Stomach (tissue), 9 donors: Measurements from ENCODE around the gene L1CAM. TPM values are rescaled to one million over a fixed set of nuclear protein-coding genes. Genes with fewer than 3 reads are reported as not detected.

ENCODE experiments used
- DNase-seq, 2 donors: peaks; one replicate each; pipeline versions ENCODE4 v3.0.0 to v3.0.0-alpha.2; 2013 to 2019
- H3K27ac ChIP-seq, 5 donors: fragments of 200-600 bp in 4 of 5; sonication (generic) in 4 of 5; one replicate each; pipeline ENCODE4 v1.5.1; 2013 to 2019; ENCODE audit warnings: mild to moderate bottlenecking in 1 of 5, moderate library complexity in 1 of 5
- H3K27me3 ChIP-seq, 3 donors: fragments of 200-600 bp; sonication (generic); one replicate each; pipeline ENCODE4 v1.5.1; 2017 to 2019; ENCODE audit warnings: mixed run types in 1 of 3
- H3K36me3 ChIP-seq, 4 donors: fragments of 200-600 bp; sonication (generic); 1 replicate in 3 of 4; 2 replicates in 1 of 4; pipeline ENCODE4 v1.5.1; 2016 to 2019
- H3K4me1 ChIP-seq, 4 donors: fragments of 200-600 bp; sonication (generic); one replicate each; pipeline ENCODE4 v1.5.1; 2016 to 2019
- H3K4me3 ChIP-seq, 4 donors: fragments of 200-600 bp; sonication (generic) in 3 of 4; one replicate each; pipeline ENCODE4 v1.5.1; 2016 to 2019; ENCODE audit warnings: mild to moderate bottlenecking in 1 of 4
- H3K9me3 ChIP-seq, 4 donors: fragments of 200-600 bp; sonication (generic); one replicate each; pipeline ENCODE4 v1.5.1; 2016 to 2019
- EP300 ChIP-seq: sonication (generic); formaldehyde crosslinking; IDR thresholded peaks from one replicate; pipeline ENCODE4 v1.6.1; 2017; ENCODE audit warnings: antibody characterized with exemption
- POLR2A ChIP-seq, 4 donors: fragments of 450-650 bp; IDR thresholded peaks; one replicate each; pipeline ENCODE4 v1.6.1; 2016; ENCODE audit warnings: antibody characterized with exemption in 4 of 4, control low read depth in 2 of 4, mild to moderate bottlenecking in 1 of 4, moderate library complexity in 1 of 4
- POLR2AphosphoS5 ChIP-seq, 3 donors: sonication (generic); formaldehyde crosslinking; IDR thresholded peaks; one replicate each; pipeline ENCODE4 v1.6.1; 2016; ENCODE audit warnings: antibody characterized with exemption in 3 of 3
- WGBS, 5 donors: extraction: QIAGEN DNeasy Blood & Tissue Kit in 3 of 5; methylation state at CpG; one replicate each; pipeline versions ENCODE4 v1.1.5 to v1.1.7; 2013 to 2018; 5-methylcytosine and 5-hydroxymethylcytosine counted together
- intact Hi-C: fragments of 100-400 bp; cut with DNase I; formaldehyde crosslinking; loops from one replicate; pipeline ENCODE4 v1.15.1; 2023; ENCODE audit warnings: low total_unique reads
- polyA plus RNA-seq, 3 donors: library from polyadenylated mRNA; stranded (reverse); fragments of 200-250 nt; gene quantifications; one replicate each; pipeline ENCODE4 v1.2.3, GENCODE V29; 2013
- total RNA-seq, 5 donors: library from RNA; depleted of rRNA; stranded (reverse); fragments of >200 nt; gene quantifications; one replicate each; pipeline versions ENCODE4 v1.1.0 to v1.2.3, GENCODE V29; 2014 to 2016
- TF ChIP-seq, protein P1 (sequence below), 7 experiments: fragments of 450-650 bp in 4 of 7; fragments of 200-600 bp in 3 of 7; sonication (generic) in 3 of 7; IDR thresholded peaks; one replicate each; pipeline ENCODE4 v1.5.1; 2016 to 2019; ENCODE audit warnings: antibody characterized with exemption in 7 of 7, control low read depth in 2 of 7, mild to moderate bottlenecking in 1 of 7
- donor health status: healthy with polysubstance abuse.
- donor health status: Bipolar disorder and iron deficiency.
- donor health status: healthy.

The L1CAM gene
- total and polyA plus RNA-seq, 8 donors, result under 0.01 to 19.1 (median 2.7) TPM

DNA sequence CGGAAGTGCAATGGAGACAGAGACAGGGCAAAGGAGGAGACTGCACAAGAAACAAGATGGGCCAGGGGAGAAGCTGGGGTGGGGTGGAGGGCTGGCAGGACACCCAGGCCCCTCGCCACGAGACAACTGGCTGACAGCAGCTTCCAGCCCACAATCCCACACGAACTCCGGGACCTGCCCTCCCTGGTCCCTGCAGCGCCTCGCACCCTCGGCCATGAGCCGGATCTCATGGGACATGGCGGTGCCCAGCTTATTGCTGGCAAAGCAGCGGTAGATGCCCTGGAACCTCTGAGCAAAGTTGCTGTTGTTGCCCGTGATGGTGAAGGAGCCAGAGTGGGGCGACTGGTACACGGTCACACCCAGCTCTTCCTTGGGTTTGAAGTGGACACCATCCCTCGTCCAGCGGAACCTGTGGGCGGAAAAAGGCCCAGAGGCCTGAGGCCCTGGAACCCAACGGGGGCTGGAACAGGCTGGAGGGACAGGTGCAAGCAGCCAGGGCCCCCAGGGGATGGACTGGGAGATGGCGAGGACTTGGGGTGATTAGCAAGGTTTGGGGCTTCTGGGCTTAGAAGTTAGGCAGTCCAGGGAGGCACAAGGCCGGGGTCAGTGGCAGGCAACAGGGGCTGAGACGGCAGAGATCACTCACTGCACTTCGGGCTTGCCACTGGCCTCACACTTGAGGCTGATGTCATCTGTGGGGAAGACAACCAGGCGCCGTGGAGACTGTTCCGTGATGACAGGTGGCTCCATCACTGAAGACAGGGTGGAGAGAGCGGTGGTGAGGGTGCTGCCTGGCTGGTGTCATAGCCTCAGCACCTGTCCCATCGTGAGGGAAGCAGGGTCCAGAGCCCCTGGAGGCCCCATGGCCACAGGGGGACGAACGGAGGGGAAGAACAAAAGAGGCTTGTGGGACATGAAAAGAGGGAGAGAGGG is 13.8 kb downstream of the L1CAM start:
- H3K27me3 ChIP-seq, result peaks cover 0 to 54% (median 25%) of the 10 kb centered on the region in 3 donors
- DNase-seq, result no peak
- 55 to 76% (median 74%) methylated on average over 9 to 29 of the region's 29 CpGs for WGBS, 5 donors
- TF ChIP-seq POLR2A (IDR thresholded peaks at IDR 0.05) (no peak), EP300 (no peak), POLR2AphosphoS5 (IDR thresholded peaks at IDR 0.05) (no peak)
- TF ChIP-seq, protein P1, sequence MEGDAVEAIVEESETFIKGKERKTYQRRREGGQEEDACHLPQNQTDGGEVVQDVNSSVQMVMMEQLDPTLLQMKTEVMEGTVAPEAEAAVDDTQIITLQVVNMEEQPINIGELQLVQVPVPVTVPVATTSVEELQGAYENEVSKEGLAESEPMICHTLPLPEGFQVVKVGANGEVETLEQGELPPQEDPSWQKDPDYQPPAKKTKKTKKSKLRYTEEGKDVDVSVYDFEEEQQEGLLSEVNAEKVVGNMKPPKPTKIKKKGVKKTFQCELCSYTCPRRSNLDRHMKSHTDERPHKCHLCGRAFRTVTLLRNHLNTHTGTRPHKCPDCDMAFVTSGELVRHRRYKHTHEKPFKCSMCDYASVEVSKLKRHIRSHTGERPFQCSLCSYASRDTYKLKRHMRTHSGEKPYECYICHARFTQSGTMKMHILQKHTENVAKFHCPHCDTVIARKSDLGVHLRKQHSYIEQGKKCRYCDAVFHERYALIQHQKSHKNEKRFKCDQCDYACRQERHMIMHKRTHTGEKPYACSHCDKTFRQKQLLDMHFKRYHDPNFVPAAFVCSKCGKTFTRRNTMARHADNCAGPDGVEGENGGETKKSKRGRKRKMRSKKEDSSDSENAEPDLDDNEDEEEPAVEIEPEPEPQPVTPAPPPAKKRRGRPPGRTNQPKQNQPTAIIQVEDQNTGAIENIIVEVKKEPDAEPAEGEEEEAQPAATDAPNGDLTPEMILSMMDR (IDR thresholded peaks at IDR 0.05), result no peak
- no peaks in the 10 kb centered on the region for H3K36me3 ChIP-seq
- H3K4me3 ChIP-seq, result no peak overlapping the region
- no peaks in the 10 kb centered on the region for H3K9me3 ChIP-seq
- no peak overlapping the region for H3K27ac ChIP-seq
- intact Hi-C loops, result no loop called here
- H3K4me1 ChIP-seq, result no peaks in the 10 kb centered on the region

DNA sequence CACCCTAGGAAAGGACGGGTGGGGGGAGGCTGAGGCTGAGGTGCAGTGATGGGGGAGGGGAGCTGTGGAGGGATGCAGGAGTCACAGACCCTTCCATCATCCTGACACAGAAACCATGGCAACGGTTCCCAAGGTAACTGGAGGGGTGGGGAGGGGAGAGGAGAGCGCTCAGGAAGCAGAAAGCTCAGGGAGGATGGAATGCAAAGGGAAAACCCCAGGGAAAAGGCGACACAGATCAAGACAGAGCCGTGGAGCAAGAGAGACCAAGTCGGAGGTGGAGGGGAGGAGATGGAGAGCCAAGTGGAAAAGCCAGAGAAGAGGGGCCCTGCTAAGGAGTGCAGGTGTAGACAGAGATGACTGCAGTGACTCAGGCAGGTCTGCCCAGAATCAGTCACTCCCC is 14.5 kb downstream of the L1CAM start:
- peaks cover 0 to 49% (median 25%) of the 10 kb centered on the region in 3 donors for H3K27me3 ChIP-seq
- TF ChIP-seq POLR2A (IDR thresholded peaks at IDR 0.05), result no peak
- TF ChIP-seq, protein P1 (IDR thresholded peaks at IDR 0.05), result no peak
- no peak for TF ChIP-seq EP300
- TF ChIP-seq POLR2AphosphoS5 (IDR thresholded peaks at IDR 0.05), result no peak
- DNase-seq, result no peak
- H3K4me1 ChIP-seq, result no peaks in the 10 kb centered on the region
- H3K36me3 ChIP-seq, result no peaks in the 10 kb centered on the region
- H3K9me3 ChIP-seq, result peaks cover 0 to 4% (median 0%) of the 10 kb centered on the region in 4 donors
- H3K27ac ChIP-seq, result no peak overlapping the region
- intact Hi-C loops, result no loop called here
- 17 to 34% (median 23%) methylated on average over 4 to 6 of the region's 6 CpGs for WGBS, 5 donors
- H3K4me3 ChIP-seq, result no peak overlapping the region

DNA sequence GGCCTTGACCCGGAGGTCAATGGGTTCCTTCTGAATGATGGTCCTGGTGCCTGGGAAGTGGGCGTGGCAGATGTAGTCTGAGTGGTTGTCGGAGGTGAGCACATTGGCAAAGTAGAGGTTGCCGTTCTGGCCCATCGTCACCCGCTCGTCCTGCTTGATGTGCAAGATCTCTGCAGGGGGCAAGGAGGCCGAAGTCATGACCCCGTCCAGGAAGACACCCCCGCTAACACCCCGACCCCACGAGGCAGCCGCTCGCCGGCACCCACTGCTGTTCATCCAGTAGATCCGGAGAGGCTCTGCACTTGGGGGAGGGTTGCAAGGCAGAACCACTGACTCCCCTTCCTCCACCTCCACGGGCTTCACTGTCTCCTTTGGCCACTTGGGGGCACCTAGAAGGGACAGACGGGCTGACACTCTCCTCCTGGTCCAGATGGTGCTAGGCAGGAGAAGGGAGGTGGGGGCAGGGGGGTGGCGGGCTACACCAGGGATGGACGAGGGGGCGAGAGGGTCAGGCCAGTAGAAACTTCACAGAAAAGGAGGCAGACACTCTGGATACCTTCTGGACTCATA is 15.1 kb downstream of the L1CAM start:
- intact Hi-C loops, result no loop called here
- 34 to 65% (median 54%) methylated on average over 18 to 21 of the region's 21 CpGs for WGBS, 5 donors
- Histone ChIP-seq H3K9me3 (peaks cover 0 to 5% (median 0%) of the 10 kb centered on the region in 4 donors), H3K4me1 (no peaks in the 10 kb centered on the region), H3K27me3 (peaks cover 0 to 43% (median 22%) of the 10 kb centered on the region in 3 donors), H3K36me3 (no peaks in the 10 kb centered on the region), H3K4me3 (no peak overlapping the region), H3K27ac (no peak overlapping the region)
- TF ChIP-seq, protein P1 (IDR thresholded peaks at IDR 0.05), result no peak
- TF ChIP-seq POLR2A (IDR thresholded peaks at IDR 0.05) (no peak), POLR2AphosphoS5 (IDR thresholded peaks at IDR 0.05) (no peak), EP300 (no peak)
- no peak for DNase-seq

DNA sequence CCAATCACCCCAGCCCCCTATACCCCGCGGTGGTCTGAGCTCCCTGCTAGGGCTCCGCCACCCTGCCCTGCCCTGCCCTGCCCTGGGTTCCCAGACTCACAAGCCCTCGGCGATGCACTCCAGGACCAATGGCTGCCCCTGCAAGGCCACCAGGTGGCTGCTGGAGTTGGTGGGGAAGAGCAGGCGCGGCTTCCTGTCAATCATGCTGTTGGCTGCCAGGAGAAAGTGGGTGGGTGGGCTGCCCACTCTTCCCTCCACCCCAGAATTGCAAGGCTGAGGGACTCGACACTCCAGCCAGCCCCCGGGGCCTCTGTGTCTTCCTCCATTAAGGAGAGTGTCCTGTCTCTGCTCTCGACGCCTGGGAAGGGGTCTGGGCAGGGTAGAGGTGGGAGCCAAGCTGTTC is 15.7 kb downstream of the L1CAM start:
- Histone ChIP-seq H3K27me3 (peaks cover 0 to 37% (median 19%) of the 10 kb centered on the region in 3 donors), H3K36me3 (no peaks in the 10 kb centered on the region), H3K4me3 (no peak overlapping the region), H3K4me1 (no peaks in the 10 kb centered on the region), H3K9me3 (peaks cover 0 to 5% (median 0%) of the 10 kb centered on the region in 4 donors), H3K27ac (no peak overlapping the region)
- TF ChIP-seq EP300, result no peak
- no peak for TF ChIP-seq POLR2AphosphoS5 (IDR thresholded peaks at IDR 0.05)
- TF ChIP-seq, protein P1 (IDR thresholded peaks at IDR 0.05), result no peak
- TF ChIP-seq POLR2A (IDR thresholded peaks at IDR 0.05), result no peak
- intact Hi-C loops, result no loop called here
- DNase-seq, result no peak
- 66 to 78% (median 77%) methylated on average over 9 to 11 of the region's 11 CpGs; no CpG with 5 or more reads in 1 of the 5 donors for WGBS, 5 donors
